ENCODE data around the gene BUD31.

BUD31 gene

GRCh38 chr7:99422625-99423024, 13.9 kb downstream of the BUD31 start (continued):
- TF ChIP-seq ZNF549 (tag by site-specific recombination; IDR thresholded peaks at IDR 0.05): no peak
- no peak for TF ChIP-seq ZNF600 (tag by site-specific recombination; IDR thresholded peaks at IDR 0.05)
- no peak for TF ChIP-seq ZNF660 (tag by site-specific recombination; IDR thresholded peaks at IDR 0.05)
- TF ChIP-seq PRDM6 (tag by site-specific recombination; IDR thresholded peaks at IDR 0.05): no peak
- TF ChIP-seq ZNF473 (tag by site-specific recombination; IDR thresholded peaks at IDR 0.05): no peak
- no peak for TF ChIP-seq ZNF521 (tag by site-specific recombination; IDR thresholded peaks at IDR 0.05)
- no peak for TF ChIP-seq SP2 (tag by site-specific recombination; IDR thresholded peaks at IDR 0.05)
- no peak for TF ChIP-seq IKZF3 (tag by site-specific recombination; IDR thresholded peaks at IDR 0.05)
- no peak for TF ChIP-seq ZNF132 (tag by site-specific recombination; IDR thresholded peaks at IDR 0.05; ENCODE audit: borderline replicate concordance)

- Histone ChIP-seq H3K4me1 (ENCODE audit: control insufficient read depth, insufficient read depth, low read length) (no peaks in the 10 kb centered on the region), H3K27ac (ENCODE audit: extremely low read depth, low read depth, low read length) (no peak overlapping the region), H3K4me3 (ENCODE audit: low read depth, low read length) (no peak overlapping the region), H3K36me3 (ENCODE audit: control insufficient read depth in 2 of 2, insufficient read depth in 1 of 2, low read length in 2 of 2) (peaks cover 20 to 70% of the 10 kb centered on the region in 2 experiments; a peak in 2 of 3 replicates), H3K9me3 (ENCODE audit: control insufficient read depth, insufficient read depth, low read depth, low read length) (no peaks in the 10 kb centered on the region)
- POLR2A ChIA-PET: no interaction called here
- CTCF ChIA-PET: no interaction called here
- TF ChIP-seq ZNF473 (tag by site-specific recombination; IDR thresholded peaks at IDR 0.05): no peak
- no peak for TF ChIP-seq ZNF501 (tag by site-specific recombination; IDR thresholded peaks at IDR 0.05)
- no peak for TF ChIP-seq ZNF248 (tag by site-specific recombination; IDR thresholded peaks at IDR 0.05)
- no peak for TF ChIP-seq INSM2 (tag by site-specific recombination; IDR thresholded peaks at IDR 0.05)
- no peak for TF ChIP-seq ZNF18 (tag by site-specific recombination; IDR thresholded peaks at IDR 0.05)
- no peak for TF ChIP-seq HOXD13 (CRISPR knock-in tag; IDR thresholded peaks at IDR 0.05; ENCODE audit: borderline replicate concordance)
- no peak for TF ChIP-seq ZNF426 (tag by site-specific recombination; IDR thresholded peaks at IDR 0.05)
- TF ChIP-seq YY2 (tag by site-specific recombination; IDR thresholded peaks at IDR 0.05): no peak
- TF ChIP-seq HOXC10 (CRISPR knock-in tag; IDR thresholded peaks at IDR 0.05): no peak
- no peak for TF ChIP-seq ZNF157 (tag by site-specific recombination; IDR thresholded peaks at IDR 0.05)
- no peak for TF ChIP-seq PRDM2 (tag by site-specific recombination; IDR thresholded peaks at IDR 0.05; ENCODE audit: borderline replicate concordance)
- no peak for TF ChIP-seq ZNF24 (tag by site-specific recombination; IDR thresholded peaks at IDR 0.05)
- TF ChIP-seq ZNF792 (tag by site-specific recombination; IDR thresholded peaks at IDR 0.05): no peak
- TF ChIP-seq ZNF645 (tag by site-specific recombination; IDR thresholded peaks at IDR 0.05): no peak
- TF ChIP-seq OVOL3 (tag by site-specific recombination; IDR thresholded peaks at IDR 0.05): no peak
These were observed 16.4 kb downstream of the BUD31 start for GRCh38 chr7:99424932-99425730.

All from HEK293 (cell line).